ENCODE measurements around the gene RTN4IP1.

RTN4IP1 gene

DNA sequence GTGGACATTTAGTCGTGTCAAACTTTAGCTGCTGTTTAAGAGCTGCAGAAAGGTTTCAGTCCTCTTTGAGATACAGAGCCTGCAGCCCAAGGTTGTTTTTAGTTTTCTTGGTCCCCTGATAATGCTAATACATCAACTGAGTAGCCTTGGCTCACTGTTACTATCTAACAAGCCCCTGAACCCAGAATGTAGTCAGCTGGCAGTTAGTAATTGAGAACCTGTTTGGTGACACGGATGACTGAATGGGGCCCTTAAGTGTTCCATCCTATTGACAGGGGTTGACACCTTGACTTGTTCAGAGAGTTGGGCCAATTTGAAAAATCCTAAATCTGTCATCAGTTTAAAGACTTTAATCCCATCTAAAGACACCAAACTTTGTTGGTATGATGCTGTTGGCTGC is 2.8 kb downstream of the RTN4IP1 start:
- no peak for DNase-seq

DNA sequence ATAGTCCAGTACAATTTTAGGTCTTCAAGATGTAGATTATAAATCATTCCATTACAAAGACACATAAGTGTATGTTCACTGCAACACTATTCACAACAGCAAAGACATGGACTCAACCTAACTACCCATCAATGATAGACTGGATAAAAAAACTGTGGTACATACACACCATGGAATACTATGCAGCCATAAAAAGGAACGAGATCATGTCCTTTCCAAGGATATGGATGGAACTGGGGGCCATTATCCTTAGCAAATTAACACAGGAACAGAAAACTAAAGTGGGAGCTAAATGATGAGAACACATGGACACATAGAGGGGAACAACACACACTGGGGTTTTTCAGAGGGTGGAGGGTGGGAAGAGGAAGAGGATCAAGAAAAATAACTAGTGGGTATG is 6.3 kb downstream of the RTN4IP1 start:
- no peak for DNase-seq

DNA sequence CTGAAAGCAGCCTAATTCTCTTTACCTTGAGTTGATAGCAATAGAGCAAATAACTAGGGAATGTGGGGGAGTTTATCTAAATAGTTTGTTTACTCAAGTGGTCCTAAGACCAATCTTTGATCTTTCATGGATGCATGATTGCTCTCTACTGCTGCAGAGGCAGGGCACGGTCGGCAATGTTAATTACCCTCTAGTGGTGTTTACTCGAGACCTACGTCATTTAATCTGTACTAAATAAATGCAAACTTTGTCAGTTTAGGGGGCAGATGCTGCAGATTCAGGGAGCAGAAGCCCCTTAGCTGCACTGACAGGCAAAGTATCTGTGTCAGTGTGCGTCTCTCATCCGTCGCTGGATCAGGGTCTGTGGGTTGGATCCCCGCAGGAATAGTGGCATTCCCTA is 6.9 kb downstream of the RTN4IP1 start:
- no peak for DNase-seq

DNA sequence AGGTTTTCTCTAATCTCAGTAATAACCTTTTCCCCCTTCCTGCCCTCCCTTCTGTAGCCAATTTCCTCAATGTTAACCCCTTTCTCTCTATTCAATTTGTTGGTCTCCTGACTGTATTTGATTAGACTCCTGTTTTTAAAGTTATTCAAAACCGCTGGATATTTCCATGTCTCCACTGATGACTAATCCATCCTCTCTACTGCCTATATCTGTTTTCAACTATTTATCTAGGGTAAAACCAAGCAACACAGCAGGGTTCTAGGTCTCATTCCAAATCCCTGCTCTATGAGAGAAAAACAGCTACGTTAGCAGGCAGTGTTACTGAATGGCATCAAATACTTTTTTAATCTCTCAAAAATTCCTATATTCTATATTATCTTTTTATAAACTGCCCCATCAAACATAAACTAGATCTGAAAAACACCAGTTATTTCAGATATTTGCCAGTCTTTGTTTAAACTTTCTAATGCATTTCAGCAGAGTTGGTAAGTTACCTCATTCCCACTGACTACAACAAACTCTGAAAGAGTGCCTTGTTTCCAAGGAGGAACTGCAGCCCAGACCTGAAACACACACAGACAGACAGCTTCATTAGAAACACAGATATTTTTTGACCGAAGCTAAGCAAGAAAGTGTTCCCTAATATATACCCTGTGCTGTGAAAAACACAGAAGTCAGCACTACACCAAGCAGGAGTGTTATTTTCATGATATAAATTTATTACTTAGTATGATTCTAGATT is 8.2 kb downstream of the RTN4IP1 start:
- DNase-seq, result no peak

DNA sequence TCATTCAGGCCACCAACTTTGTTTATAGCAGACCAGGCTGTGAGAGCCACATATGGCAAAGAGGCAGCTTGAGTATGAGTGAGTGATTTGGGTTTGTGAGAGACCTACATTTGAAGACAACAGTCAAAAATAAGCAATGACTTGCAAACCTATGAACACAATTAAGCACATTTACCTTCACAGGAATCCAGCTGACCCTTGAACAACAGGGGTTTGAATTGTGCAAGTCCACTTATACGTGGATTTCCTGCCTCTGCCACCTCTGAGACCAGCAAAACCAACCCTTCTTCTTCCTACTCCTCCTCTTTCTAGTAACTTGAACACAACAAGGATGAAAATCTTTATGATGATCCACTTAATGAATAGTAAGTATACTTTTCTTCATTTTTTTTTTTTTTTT is 10.1 kb downstream of the RTN4IP1 start:
- no peak for DNase-seq

DNA sequence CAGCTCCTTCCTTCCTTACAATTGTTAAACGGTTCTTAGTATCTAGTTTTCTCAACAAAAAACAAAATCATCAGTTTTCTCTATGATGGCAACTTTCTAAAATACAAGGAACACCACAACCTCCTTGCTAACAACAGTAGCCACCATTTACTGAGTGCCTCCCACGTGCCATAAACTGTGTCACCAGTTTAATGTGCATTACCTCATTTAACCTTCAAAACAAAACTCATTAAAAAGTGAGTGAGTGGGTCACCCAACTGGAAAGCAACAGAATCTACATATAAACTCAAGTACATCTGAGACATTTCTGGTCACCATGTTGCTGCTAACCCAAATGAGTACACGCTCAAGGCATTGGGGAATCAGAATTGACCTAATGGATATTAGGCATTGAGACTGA is 11.0 kb downstream of the RTN4IP1 start:
- no peak for DNase-seq

DNA sequence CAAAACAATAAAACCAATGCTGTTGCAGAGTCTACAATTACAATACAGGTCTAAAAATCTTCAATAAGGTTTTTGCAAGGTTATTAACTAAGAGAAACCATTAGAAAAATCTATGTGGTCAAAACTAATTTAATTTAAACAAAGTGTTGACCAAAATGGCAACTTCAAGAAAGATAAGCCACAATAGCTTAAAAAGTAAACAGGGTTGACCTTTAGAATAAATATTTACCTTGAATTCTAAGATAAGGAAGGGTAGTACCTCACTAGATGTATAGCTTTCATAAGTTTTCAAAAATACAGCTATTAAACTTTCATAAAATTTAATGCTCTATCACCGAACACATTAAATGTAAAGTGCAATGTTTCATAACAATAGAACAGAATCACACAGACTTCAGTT is 11.4 kb downstream of the RTN4IP1 start:
- DNase-seq, result no peak

DNA sequence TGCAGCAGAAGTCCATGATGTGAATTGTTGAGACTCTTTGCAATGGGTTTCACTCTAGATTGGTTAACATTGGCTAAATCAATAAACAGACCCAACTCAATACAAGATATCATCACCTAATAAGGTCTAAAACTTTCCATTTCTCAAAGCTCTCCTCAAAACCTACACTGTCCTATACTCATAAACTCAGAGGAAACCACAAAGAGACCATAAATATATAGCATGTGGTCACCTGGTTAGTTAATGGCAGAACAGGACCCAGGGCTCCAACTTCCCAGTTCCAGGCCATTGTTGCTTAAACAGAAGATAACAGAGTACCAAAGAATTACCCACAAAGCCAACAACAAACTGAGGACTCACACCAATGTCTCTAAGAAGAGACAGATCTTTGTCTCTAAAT is 12.0 kb downstream of the RTN4IP1 start:
- peak; percentile 27 for DNase-seq

DNA sequence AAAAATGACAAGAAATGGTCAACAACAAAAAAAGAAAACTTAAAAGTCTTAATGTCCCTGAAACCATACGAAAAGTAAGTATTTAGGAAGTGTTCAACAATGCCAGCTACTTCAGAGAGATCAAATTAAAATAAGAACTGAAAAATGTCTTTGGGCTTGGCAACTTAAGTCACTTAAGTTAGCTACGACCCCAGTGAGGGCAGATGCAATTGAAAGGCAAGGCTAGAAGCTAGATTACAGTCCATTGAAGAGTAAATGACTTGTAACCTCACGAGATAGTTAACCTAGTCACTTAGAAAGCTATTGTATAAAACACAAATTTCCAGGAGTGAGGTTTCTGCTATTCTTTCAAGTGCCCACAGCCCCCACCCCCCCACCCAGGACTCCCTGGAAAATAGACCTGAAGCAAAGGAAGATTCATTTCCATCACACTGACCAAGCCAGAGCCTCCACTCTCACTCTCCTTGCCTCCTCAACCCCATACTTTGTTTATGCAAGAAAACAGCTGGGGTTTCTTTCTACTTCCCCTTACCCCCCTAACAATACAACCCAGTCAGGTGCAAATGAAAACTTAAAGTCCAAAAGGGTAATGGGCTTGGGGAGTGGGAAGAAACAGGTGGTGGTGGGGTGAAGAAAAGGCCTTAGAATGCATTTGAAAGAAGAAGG is 14.6 kb downstream of the RTN4IP1 start:
- no peak for DNase-seq

DNA sequence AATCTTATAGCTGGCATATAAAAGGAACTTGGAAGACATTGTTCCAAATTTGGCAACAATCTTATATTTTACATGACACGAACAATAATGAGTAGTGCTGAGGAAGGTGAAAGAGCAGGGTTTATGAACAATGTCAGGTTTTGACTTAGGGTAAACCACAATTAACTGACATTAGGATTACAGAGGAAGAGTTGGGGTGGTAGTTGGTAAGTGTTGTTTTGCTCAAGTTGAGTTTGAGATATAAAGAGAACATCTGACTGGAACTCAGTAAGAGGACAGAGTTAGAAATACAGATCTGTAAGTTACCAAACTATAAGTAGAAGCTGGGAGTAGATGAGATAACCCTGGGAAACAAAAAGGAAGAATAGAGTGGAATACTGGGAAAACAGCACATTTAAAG is 15.1 kb downstream of the RTN4IP1 start:
- DNase-seq, result no peak

DNA sequence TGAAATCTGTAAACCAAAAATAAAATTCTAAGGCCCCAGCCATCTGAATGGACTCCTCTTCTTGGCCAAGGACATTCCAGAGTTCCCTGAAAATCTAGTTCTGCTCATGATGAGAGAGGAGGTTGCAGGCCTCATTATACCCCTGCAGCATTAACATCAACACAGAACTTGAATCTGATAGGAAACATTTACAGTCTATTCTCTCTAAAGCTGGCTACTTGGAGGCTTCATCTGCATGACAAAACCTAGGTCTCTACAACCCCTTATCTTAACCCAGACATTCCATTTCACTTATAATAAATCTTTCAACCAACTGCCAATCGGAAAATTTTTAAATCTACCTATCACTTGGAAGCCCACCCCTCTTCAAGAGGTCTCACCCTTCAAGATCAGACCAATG is 15.7 kb downstream of the RTN4IP1 start:
- no peak for DNase-seq

DNA sequence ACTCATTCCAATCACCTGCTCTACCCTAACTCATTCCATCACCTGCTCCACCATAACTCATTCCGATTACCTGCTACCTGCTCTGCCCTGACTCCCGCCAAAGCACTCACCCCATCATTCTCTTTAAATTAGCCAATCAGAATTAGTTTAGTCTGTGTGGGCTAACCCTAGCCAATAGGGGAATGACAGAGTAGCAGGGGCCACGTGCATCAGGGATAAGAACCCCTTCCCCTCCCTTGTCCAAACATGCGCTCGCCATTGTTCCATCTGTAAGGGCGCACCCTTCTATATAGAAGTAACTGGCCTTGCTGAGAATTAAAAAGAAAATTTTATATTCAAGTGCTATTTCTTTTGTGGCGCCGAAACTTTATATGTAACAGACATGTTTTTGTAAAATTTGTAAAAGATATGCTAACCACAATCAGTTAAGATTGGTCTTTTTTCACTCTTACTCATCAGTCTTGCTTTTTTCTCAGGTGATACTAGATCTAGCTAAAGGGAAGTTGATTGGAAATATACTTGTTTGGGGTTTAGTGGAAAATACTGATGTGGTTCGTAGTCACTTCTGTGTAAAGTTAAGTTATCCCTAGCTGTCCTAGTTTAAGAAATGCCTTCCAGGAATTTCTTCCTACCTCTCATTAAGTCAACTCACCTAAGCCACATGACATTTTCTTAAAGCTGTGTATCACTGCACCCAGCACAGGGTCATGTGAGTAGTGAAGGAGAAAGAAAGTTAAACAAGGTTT is 16.5 kb downstream of the RTN4IP1 start:
- DNase-seq, result no peak

DNA sequence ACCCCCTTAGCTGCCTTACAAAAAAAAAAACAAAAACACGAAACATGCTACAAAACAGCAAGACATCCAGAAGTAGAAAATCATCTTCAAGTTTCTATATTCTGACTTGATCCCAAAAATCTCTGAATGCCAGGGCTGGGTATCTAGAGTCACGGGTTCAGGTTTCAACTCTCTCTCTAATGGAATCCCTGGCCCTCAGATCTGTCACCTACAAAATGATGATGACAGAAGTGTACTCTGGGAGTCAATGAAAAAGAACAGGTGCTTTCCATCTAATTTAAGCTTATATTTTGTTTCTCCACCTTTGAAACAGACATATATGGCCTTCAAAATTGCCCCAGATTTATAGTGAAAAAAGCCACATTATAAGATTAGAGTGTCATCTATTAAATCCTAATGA is 18.3 kb downstream of the RTN4IP1 start:
- no peak for DNase-seq

DNA sequence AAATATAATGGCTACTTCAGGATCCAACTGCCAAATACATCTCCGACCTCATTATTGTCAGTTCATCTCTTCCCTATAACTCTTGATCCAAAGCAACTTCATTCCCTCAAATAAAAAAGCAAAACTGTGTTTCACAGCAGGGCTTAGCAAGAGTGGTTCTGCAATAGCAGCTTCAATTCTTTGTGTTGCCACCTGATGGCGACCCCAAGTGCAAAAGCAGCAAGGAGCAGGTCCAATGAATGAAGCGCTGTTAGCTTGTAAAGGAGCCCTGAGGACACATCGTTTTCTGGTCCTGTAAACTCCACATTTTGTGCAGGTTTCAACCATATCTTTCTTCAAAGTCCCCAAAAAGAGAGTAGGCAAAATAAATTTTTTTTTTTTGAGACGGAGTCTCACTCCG is 19.6 kb downstream of the RTN4IP1 start:
- DNase-seq, result no peak

DNA sequence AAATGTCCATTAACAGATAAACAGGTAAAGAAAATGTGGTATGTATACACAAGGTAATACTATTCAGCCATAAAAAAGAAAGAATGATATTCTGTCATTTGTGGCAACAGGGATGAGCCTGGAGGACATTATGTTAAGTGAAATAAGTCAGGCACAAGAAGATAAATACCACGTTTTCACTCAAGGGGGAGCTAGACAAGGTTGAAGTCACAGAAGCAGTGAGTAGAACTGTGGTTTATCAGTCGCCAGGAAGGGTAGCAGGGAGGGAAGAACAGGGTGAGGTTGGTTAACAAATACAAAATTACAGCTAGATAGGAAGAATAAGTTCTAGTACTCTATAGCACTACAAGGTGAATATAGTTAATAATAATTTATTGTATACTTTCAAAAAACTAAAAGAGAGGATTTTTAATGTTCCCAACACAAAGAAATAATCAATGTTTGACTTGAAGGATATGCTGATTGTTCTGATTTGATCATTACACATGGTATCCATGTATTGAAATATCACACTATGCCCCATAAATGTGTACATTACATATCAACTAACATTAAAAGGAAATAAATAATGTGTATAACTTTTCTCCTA is 21.1 kb downstream of the RTN4IP1 start:
- DNase-seq, result peak; percentile 70

DNA sequence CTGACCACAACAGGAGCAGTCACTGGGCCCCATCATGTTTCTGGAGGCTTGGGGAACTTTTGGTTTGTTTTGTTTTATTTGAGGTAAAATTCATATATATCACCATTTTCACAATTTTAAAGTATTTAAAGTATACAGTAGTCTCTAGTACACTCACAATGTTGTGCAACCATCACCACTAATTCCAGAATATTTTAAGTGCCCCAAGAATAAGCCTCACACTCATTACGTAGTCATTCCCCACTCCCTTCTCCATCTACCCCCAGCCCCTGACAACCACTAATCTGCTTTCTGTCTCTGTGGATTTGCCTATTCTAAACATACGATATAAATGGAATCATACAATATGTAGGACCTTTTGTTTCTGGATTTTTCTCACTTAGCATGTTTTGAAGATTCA is 29.0 kb downstream of the RTN4IP1 start:
- no peak for DNase-seq

DNA sequence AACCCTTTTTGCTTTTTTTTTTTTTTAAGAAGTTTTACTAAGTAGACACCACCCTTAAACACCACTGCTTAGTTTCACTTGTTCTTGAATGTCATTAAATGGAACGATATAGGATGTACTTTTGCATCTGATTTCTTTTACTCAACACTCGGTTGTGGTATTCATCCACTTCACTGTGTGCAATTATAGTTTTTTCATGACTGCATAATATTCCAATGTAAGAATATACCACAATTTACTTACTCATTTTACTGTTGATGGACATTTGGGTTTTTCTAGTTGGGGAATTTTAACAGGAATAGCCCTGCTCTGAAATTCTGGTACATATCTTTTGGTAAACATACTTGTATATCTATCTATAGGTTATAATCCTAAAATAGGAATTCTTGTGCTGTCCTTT is 29.9 kb downstream of the RTN4IP1 start:
- no peak for DNase-seq

DNA sequence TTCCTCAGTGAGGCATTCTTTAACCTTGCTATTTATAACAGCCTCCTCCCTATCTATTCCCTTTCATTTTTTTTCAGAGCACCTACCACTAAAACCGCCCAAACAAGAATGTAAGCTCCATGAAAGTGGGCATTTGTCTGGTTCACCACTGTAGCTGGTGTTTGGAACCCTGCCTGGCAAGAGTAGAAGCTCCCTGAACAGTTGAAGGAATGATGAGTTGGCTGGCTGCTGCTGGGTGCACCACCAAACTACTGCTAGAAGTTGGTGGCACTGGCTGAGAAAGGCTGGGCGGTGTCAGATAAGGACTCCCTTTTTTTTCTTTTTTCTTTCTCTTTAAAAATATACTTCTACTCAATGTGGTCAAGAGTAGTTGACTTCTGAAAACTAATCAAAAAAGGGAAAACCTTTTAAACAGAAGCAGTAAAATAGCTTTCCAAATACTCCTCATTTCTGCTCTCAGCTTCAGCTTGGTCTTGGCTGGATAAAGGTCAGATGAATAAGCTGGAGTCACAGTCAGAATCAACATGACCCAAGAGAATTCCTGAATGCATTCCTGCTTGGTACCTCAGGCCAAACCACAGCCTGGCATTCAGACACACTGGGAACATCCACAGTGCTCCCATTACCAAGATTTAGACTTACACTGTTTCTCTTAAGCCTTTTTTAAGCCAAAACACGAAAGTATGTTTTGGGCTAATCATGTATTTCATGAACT is 38.0 kb downstream of the RTN4IP1 start:
- no peak for DNase-seq

DNA sequence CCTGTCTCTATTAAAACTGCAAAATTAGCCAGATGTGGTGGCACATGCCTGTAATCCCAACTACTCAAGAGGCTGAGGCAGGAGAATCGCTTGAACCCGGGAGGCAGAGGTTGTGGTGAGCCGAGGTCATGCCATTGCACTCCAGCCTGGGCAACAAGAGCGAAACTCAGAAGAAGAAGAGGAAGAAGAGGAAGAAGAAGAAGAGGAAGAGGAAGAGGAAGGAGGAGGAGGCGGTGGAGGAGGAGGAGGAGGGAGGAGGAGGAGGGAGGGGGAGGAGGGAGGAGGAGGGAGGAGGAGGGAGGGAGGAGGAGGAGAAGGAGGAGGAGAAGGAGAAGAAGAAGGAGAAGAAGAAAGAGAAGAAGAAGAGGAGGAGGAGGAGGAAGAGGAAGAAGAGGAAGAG is 40.4 kb downstream of the RTN4IP1 start:
- peak; percentile 27 for DNase-seq

DNA sequence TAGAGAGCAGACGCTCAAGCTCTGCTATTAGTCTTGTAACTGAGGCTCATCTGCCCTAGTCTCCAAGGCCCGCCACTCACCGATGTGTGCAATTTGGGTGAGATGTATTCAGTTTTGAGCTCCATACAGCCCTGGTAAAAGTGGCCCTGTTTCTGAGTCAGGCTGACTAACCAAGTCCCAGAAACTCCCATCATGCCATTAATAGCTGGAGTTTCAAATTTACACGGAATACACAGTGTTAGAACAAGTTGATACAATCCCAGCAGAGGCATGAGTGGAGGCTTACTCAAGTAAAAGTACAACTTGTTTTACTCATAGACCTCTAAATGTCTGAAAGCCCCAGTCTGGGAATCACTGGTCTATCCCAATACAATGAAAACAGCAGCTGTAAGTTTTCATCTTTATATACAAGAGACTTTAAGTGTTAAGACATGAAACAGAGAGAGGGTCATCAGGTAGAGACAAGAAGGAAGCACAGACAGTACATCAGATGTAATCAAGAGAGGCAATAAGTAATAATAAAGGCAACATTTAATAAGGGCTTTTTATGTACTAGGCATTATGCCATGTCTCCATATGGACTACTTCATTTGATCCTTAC is 42.4 kb downstream of the RTN4IP1 start:
- no peak for DNase-seq

DNA sequence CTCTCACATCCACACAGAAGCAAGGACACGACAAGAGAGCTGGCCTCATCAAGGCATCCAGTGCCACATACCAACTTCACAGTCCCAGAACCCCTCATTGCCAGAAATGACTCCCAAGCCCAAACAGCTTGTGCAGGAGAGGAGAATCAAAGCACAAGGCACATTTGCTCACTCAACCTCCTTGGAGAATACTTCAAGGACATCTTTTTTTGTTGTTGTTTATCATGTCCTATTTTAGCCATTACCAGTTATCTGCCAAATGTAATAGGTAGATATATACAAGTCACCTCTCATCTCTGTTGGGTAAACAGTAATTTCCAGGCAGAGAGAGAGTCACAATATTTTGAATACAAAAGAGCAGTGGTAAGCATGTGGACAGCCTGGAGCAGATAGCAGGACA is 47.8 kb downstream of the RTN4IP1 start:
- DNase-seq, result no peak

DNA sequence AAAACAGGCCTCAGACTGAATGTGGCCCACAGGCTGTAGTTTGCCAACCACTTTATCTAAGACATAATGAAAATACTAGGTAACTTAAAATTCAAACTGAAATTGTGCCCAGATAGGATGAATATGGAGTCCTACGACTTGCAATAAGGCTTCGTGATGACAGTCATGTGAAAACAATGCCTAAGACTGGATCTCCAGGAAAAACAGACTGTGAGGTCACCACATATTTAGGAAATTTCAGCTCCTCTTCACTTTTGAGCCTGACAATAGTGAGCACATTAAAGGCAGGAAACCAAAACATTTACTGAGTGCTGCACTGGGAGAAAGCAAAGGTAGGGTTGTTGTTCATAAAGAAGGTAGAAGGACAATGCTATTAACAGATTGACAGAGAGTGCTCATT is 50.0 kb downstream of the RTN4IP1 start:
- DNase-seq, result no peak
